ENCODE results near the gene JARID2.
A peak's percentile ranks its signal among the peaks of the same experiment; 100 is the strongest.

- TF ChIP-seq RFX5 (IDR thresholded peaks at IDR 0.05; ENCODE audit: low read depth, low read length), result no peak
- TF ChIP-seq PRDM10 (IDR thresholded peaks at IDR 0.05; ENCODE audit: partially characterized antibody), result peak; percentile 52
Measured at GRCh38 chr6:15299430-15300131, 53.7 kb downstream of the JARID2 start.

All from K562 (cell line).